HEK293 (cell line): ENCODE results near the gene PRX.
A peak's percentile ranks its signal among the peaks of the same experiment; 100 is the strongest.

Experiments
- BCL11B ChIP-seq: fragments of 450-650 bp; formaldehyde crosslinking; IDR thresholded peaks from 2 replicates; pipeline ENCODE4 v1.5.1; 2016; ENCODE audit warnings: low read depth, missing biosample characterization, missing genetic modification characterization
- CTCF ChIP-seq: fragments of 450-650 bp; formaldehyde crosslinking; IDR thresholded peaks from 2 replicates; pipeline ENCODE4 v1.5.1; 2016; ENCODE audit warnings: missing biosample characterization, missing genetic modification characterization
- GLIS1 ChIP-seq: fragments of 450-650 bp; formaldehyde crosslinking; IDR thresholded peaks from 2 replicates; pipeline ENCODE4 v1.5.1; 2016; ENCODE audit warnings: missing biosample characterization, missing genetic modification characterization
- REPIN1 ChIP-seq: fragments of 450-650 bp; formaldehyde crosslinking; IDR thresholded peaks from 2 replicates; pipeline ENCODE4 v1.5.1; 2017; ENCODE audit warnings: missing biosample characterization, missing genetic modification characterization, low read depth
- SP2 ChIP-seq: fragments of 450-650 bp; formaldehyde crosslinking; IDR thresholded peaks from 2 replicates; pipeline ENCODE4 v1.5.1; 2016; ENCODE audit warnings: missing biosample characterization, missing genetic modification characterization
- TSHZ1 ChIP-seq: fragments of 450-650 bp; formaldehyde crosslinking; IDR thresholded peaks from 2 replicates; pipeline ENCODE4 v1.5.1; 2016; ENCODE audit warnings: missing biosample characterization, missing genetic modification characterization, borderline replicate concordance
- ZBTB10 ChIP-seq: fragments of 450-650 bp; formaldehyde crosslinking; IDR thresholded peaks from 2 replicates; pipeline ENCODE4 v1.5.1; 2016; ENCODE audit warnings: missing biosample characterization, missing genetic modification characterization
- ZBTB17 ChIP-seq: fragments of 450-650 bp; formaldehyde crosslinking; IDR thresholded peaks from 2 replicates; pipeline ENCODE4 v1.5.1; 2016; ENCODE audit warnings: missing biosample characterization, missing genetic modification characterization
- ZFP3 ChIP-seq: fragments of 450-650 bp; formaldehyde crosslinking; IDR thresholded peaks from 2 replicates; pipeline ENCODE4 v1.5.1; 2016; ENCODE audit warnings: low read depth, missing biosample characterization, missing genetic modification characterization
- ZFP37 ChIP-seq: fragments of 450-650 bp; formaldehyde crosslinking; IDR thresholded peaks from 2 replicates; pipeline ENCODE4 v1.5.1; 2016; ENCODE audit warnings: missing biosample characterization, missing genetic modification characterization
- ZFP69B ChIP-seq: fragments of 450-650 bp; formaldehyde crosslinking; IDR thresholded peaks from 2 replicates; pipeline ENCODE4 v1.5.1; 2016; ENCODE audit warnings: missing biosample characterization, missing genetic modification characterization
- ZNF280D ChIP-seq: fragments of 450-650 bp; formaldehyde crosslinking; IDR thresholded peaks from 2 replicates; pipeline ENCODE4 v1.5.1; 2016; ENCODE audit warnings: missing biosample characterization, missing genetic modification characterization
- ZNF324 ChIP-seq: fragments of 450-650 bp; formaldehyde crosslinking; IDR thresholded peaks from 2 replicates; pipeline ENCODE4 v1.5.1; 2016; ENCODE audit warnings: missing biosample characterization, missing genetic modification characterization
- ZNF366 ChIP-seq: fragments of 450-650 bp; formaldehyde crosslinking; conservative IDR thresholded peaks from 2 replicates; pipeline ENCODE4 v1.5.1; 2016; ENCODE audit warnings: missing biosample characterization, missing genetic modification characterization
- ZNF548 ChIP-seq: fragments of 450-650 bp; formaldehyde crosslinking; IDR thresholded peaks from 2 replicates; pipeline ENCODE4 v1.5.1; 2016; ENCODE audit warnings: missing biosample characterization, missing genetic modification characterization
- ZNF600 ChIP-seq: fragments of 450-650 bp; formaldehyde crosslinking; IDR thresholded peaks from 2 replicates; pipeline ENCODE4 v1.5.1; 2016; ENCODE audit warnings: missing biosample characterization, missing genetic modification characterization
- ZNF624 ChIP-seq: fragments of 450-650 bp; formaldehyde crosslinking; IDR thresholded peaks from 2 replicates; pipeline ENCODE4 v1.5.1; 2017; ENCODE audit warnings: missing biosample characterization, missing genetic modification characterization
- ZNF626 ChIP-seq: fragments of 450-650 bp; sonication (Bioruptor Pico); formaldehyde crosslinking; IDR thresholded peaks from 2 replicates; pipeline ENCODE4 v1.5.1; 2018; ENCODE audit warnings: missing biosample characterization, missing genetic modification characterization, inconsistent platforms
- ZNF837 ChIP-seq: fragments of 450-650 bp; formaldehyde crosslinking; IDR thresholded peaks from 2 replicates; pipeline ENCODE4 v1.5.1; 2016; ENCODE audit warnings: missing biosample characterization, missing genetic modification characterization
- TF ChIP-seq, protein P1 (sequence below): IDR thresholded peaks from 2 replicates; pipeline ENCODE4 v1.6.1; 2011; ENCODE audit warnings: mild to moderate bottlenecking, low read depth, low read length, borderline replicate concordance

The PRX gene

GRCh38 chr19:40403262-40403984, 9.8 kb downstream of the PRX start (continued):
- TF ChIP-seq ZNF626 (tag by site-specific recombination) (no peak), ZBTB10 (tag by site-specific recombination) (0 out of 2 replicates have a peak, but pooled peaks have one; percentile 35), ZNF324 (peak; percentile 91; the same call in 1 of the 2 replicates), REPIN1 (peak; percentile 77; the same call in 1 of the 2 replicates), GLIS1 (tag by site-specific recombination) (peak; percentile 50; the same call in 1 of the 2 replicates), ZNF280D (tag by site-specific recombination) (peak; percentile 99), BCL11B (tag by site-specific recombination) (peak; percentile 63; the same call in 1 of the 2 replicates), ZFP37 (tag by site-specific recombination) (peak; percentile 27; the same call in 1 of the 2 replicates), ZNF600 (tag by site-specific recombination) (peak; percentile 86), ZNF624 (tag by site-specific recombination) (no peak), ZNF366 (tag by site-specific recombination) (peak; percentile 52), SP2 (tag by site-specific recombination) (peak; percentile 84), ZNF548 (tag by site-specific recombination) (peak; percentile 66; the same call in 1 of the 2 replicates), ZBTB17 (tag by site-specific recombination) (no peak; the same call in 1 of the 2 replicates), ZFP3 (tag by site-specific recombination) (0 out of 2 replicates have a peak, but pooled peaks have one; percentile 17), ZFP69B (tag by site-specific recombination) (peak; percentile 33; the same call in 1 of the 2 replicates), TSHZ1 (tag by site-specific recombination) (no peak), ZNF837 (tag by site-specific recombination) (no peak), CTCF (tag by site-specific recombination) (peak; percentile 68; the same call in 1 of the 2 replicates)
- TF ChIP-seq, protein P1, sequence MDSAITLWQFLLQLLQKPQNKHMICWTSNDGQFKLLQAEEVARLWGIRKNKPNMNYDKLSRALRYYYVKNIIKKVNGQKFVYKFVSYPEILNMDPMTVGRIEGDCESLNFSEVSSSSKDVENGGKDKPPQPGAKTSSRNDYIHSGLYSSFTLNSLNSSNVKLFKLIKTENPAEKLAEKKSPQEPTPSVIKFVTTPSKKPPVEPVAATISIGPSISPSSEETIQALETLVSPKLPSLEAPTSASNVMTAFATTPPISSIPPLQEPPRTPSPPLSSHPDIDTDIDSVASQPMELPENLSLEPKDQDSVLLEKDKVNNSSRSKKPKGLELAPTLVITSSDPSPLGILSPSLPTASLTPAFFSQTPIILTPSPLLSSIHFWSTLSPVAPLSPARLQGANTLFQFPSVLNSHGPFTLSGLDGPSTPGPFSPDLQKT, result no peak
